SK-N-SH (cell line): ENCODE data around the gene SH3BP4. TPM values are rescaled to one million over a fixed set of nuclear protein-coding genes. Genes with fewer than 3 reads are reported as not detected.

ENCODE experiments used
- CTCF ChIA-PET: fragments of 300-600, 350-600 bp; formaldehyde crosslinking; extraction: SDS; loops from one replicate; lab custom pipeline; 2021; lab: Yijun Ruan, JAX
- POLR2A ChIA-PET: fragments of 350-600 bp; sonication (Branson Sonifier 250); formaldehyde crosslinking; extraction: SDS; loops from one replicate; lab custom pipeline; 2020; ENCODE audit warnings: antibody characterized with exemption, inconsistent platforms; lab: Yijun Ruan, JAX
- DNase-seq: peaks from one replicate; pipeline ENCODE4 v3.0.0; 2012
- H2AFZ ChIP-seq: fragments of 200-600 bp; sonication (generic); 2 replicates; pipeline ENCODE4 v1.8.1; 2016; ENCODE audit warnings: antibody characterized with exemption, mild to moderate bottlenecking, low read depth
- H3F3A ChIP-seq: fragments of 200-600 bp; sonication (generic); replicated peaks from 2 replicates; pipeline ENCODE3; 2016; ENCODE audit warnings: antibody characterized with exemption, mild to moderate bottlenecking; ENCODE audit not compliant: insufficient read depth
- H3K27ac ChIP-seq, 2 experiments: fragments of 200-500 bp in 1 of 2; fragments of 200-600 bp in 1 of 2; sonication (Bioruptor generic) in 1 of 2; sonication (generic), shearing (Covaris generic) in 1 of 2; 2 replicates each; pipeline versions ENCODE4 v1.5.1 to v1.6.1; 2014 to 2016; ENCODE audit warnings: low read depth in 2 of 2, inconsistent platforms in 1 of 2, low read length in 1 of 2, mild to moderate bottlenecking in 1 of 2, mixed read lengths in 1 of 2
- H3K27me3 ChIP-seq: fragments of 200-600 bp; sonication (generic), shearing (Covaris generic); 2 replicates; pipeline ENCODE4 v1.6.1; 2016; ENCODE audit warnings: mixed run types; ENCODE audit not compliant: insufficient read depth
- H3K36me3 ChIP-seq, 2 experiments: fragments of 200-500 bp in 1 of 2; fragments of 200-600 bp in 1 of 2; sonication (Bioruptor generic) in 1 of 2; sonication (generic) in 1 of 2; replicated peaks in 1 of 2; 2 replicates each; pipeline versions ENCODE3 to v1.5.1; 2014 to 2016; ENCODE audit warnings: low read length in 1 of 2, mild to moderate bottlenecking in 1 of 2; ENCODE audit not compliant: insufficient read depth in 2 of 2, control insufficient read depth in 1 of 2
- H3K4me1 ChIP-seq, 2 experiments: fragments of 200-500 bp in 1 of 2; fragments of 200-600 bp in 1 of 2; sonication (Bioruptor generic) in 1 of 2; sonication (generic), shearing (Covaris generic) in 1 of 2; 2 replicates each; pipeline versions ENCODE4 v1.5.1 to v1.6.1; 2014 to 2016; ENCODE audit warnings: low read depth in 1 of 2, low read length in 1 of 2, mixed run types in 1 of 2; ENCODE audit not compliant: insufficient read depth in 2 of 2, control insufficient read depth in 1 of 2
- H3K4me2 ChIP-seq: fragments of 200-600 bp; sonication (generic), shearing (Covaris generic); 2 replicates; pipeline ENCODE4 v1.6.1; 2017; ENCODE audit warnings: mixed run types
- H3K4me3 ChIP-seq, 2 experiments: fragments of 200-500 bp in 1 of 2; fragments of 200-600 bp in 1 of 2; sonication (Bioruptor generic) in 1 of 2; sonication (generic), shearing (Covaris generic) in 1 of 2; 2 replicates each; pipeline versions ENCODE4 v1.5.1 to v1.8.1; 2014 to 2016; ENCODE audit warnings: low read depth in 2 of 2, inconsistent platforms in 1 of 2, low read length in 1 of 2, mild to moderate bottlenecking in 1 of 2, mixed read lengths in 1 of 2, moderate library complexity in 1 of 2
- H3K79me2 ChIP-seq: fragments of 200-600 bp; sonication (generic); 2 replicates; pipeline ENCODE4 v1.8.1; 2017; ENCODE audit warnings: mild to moderate bottlenecking; ENCODE audit not compliant: insufficient read depth
- H3K9ac ChIP-seq: fragments of 200-600 bp; sonication (generic); 2 replicates; pipeline ENCODE4 v1.6.1; 2017; ENCODE audit warnings: mixed run types
- H3K9me2 ChIP-seq: fragments of 200-600 bp; sonication (generic); 2 replicates; pipeline ENCODE4 v1.6.1; 2017; ENCODE audit warnings: mixed run types
- H3K9me3 ChIP-seq: fragments of 200-600 bp; sonication (generic); 2 replicates; pipeline ENCODE4 v1.6.1; 2017; ENCODE audit warnings: mixed run types, mild to moderate bottlenecking, moderate library complexity
- H4K20me1 ChIP-seq: fragments of 200-600 bp; sonication (generic); 2 replicates; pipeline ENCODE4 v1.6.1; 2017; ENCODE audit warnings: mild to moderate bottlenecking, mixed run types; ENCODE audit not compliant: insufficient read depth
- CHD2 ChIP-seq: fragments of 150-350 bp; IDR thresholded peaks from 2 replicates; pipeline ENCODE4 v1.6.1; 2018; ENCODE audit warnings: low read length; ENCODE audit not compliant: partially characterized antibody
- CTCF ChIP-seq: fragments of 200-600 bp; sonication (generic); IDR thresholded peaks from 2 replicates; pipeline ENCODE4 v1.6.1; 2017; ENCODE audit warnings: antibody characterized with exemption, mild to moderate bottlenecking, moderate library complexity
- ELF1 ChIP-seq: IDR thresholded peaks from 2 replicates; pipeline ENCODE4 v1.4.0; 2012
- EP300 ChIP-seq, 2 experiments: IDR thresholded peaks; 2 replicates each; pipeline versions ENCODE4 v1.4.0 to v1.6.1; 2012; ENCODE audit warnings: borderline replicate concordance in 1 of 2, low read depth in 1 of 2, low read length in 1 of 2
- FOXJ3 ChIP-seq: sonication (generic); formaldehyde crosslinking; IDR thresholded peaks from 2 replicates; pipeline ENCODE4 v1.5.1; 2020; ENCODE audit warnings: mild to moderate bottlenecking, missing genetic modification reagents
- IRF3 ChIP-seq: fragments of 150-350 bp; IDR thresholded peaks from 2 replicates; pipeline ENCODE4 v1.6.1; 2016; ENCODE audit warnings: mild to moderate bottlenecking, low read depth, low read length
- REST ChIP-seq: IDR thresholded peaks from 2 replicates; pipeline ENCODE4 v1.6.1; 2012; ENCODE audit warnings: mild to moderate bottlenecking, low read depth, low read length, moderate library complexity
- RXRA ChIP-seq: IDR thresholded peaks from 2 replicates; pipeline ENCODE4 v1.4.0; 2012; ENCODE audit warnings: low read depth, mild to moderate bottlenecking, borderline replicate concordance
- SIN3A ChIP-seq: IDR thresholded peaks from 2 replicates; pipeline ENCODE4 v1.6.1; 2012; ENCODE audit warnings: low read depth, mild to moderate bottlenecking, low read length, moderate library complexity, borderline replicate concordance
- SMC3 ChIP-seq: IDR thresholded peaks from 2 replicates; pipeline ENCODE4 v1.6.1; 2012; ENCODE audit warnings: low read depth, low read length, improper control_type of control experiment
- TAF1 ChIP-seq: IDR thresholded peaks from 2 replicates; pipeline ENCODE4 v1.6.1; 2012; ENCODE audit warnings: low read depth, mild to moderate bottlenecking, low read length, moderate library complexity, borderline replicate concordance
- TCF12 ChIP-seq: IDR thresholded peaks from 2 replicates; pipeline ENCODE4 v1.4.0; 2012
- TEAD4 ChIP-seq: IDR thresholded peaks from 2 replicates; pipeline ENCODE4 v1.4.0; 2012; ENCODE audit warnings: mild to moderate bottlenecking, borderline replicate concordance; ENCODE audit not compliant: insufficient read depth
- WGBS: methylation state at CpG from one replicate; pipeline ENCODE4 v1.1.6; 2017; ENCODE audit warnings: low lambda C conversion rate; 5-methylcytosine and 5-hydroxymethylcytosine counted together
- polyA plus RNA-seq, 3 experiments: library from polyadenylated mRNA; depleted of rRNA; stranded (reverse); fragments of >200 nt; gene quantifications; 2 replicates each; pipeline ENCODE4 v1.2.3, GENCODE V29; 2012
- TF ChIP-seq, protein P1 (sequence below): IDR thresholded peaks from 2 replicates; pipeline ENCODE4 v1.4.0; 2012; ENCODE audit warnings: low read depth, borderline replicate concordance

SH3BP4 gene
- polyA plus RNA-seq, 1 of the 3 experiments (the other 2 are of a cell fraction), result 27.7 TPM

- no peaks in the 10 kb centered on the region for H3K9me3 ChIP-seq
- no peak overlapping the region for H3K4me2 ChIP-seq
- peaks cover 90% of the 10 kb centered on the region for H3K79me2 ChIP-seq
- H3K4me3 ChIP-seq, result no peak overlapping the region
- no peak overlapping the region for H3K9ac ChIP-seq
- peaks cover 36% of the 10 kb centered on the region for H3F3A ChIP-seq
- no peak overlapping the region for H2AFZ ChIP-seq
- peaks cover 29 to 55% of the 10 kb centered on the region in 2 experiments for H3K4me1 ChIP-seq
- no peaks in the 10 kb centered on the region for H3K36me3 ChIP-seq
- H3K9me2 ChIP-seq, result no peaks in the 10 kb centered on the region
- WGBS, result 86% methylated on average over 9 of the region's 9 CpGs
- DNase-seq, result no peak
- ChIA-PET POLR2A (no interaction called here), CTCF (interaction anchor here (1.0 kb wide), 1 partner anchor 35 kb away, joined by 4 read pairs; no protein-coding TSS in a partner anchor)
- H3K27me3 ChIP-seq, result no peaks in the 10 kb centered on the region
- H4K20me1 ChIP-seq, result no peaks in the 10 kb centered on the region; the same call in 1 of the 2 replicates
- H3K27ac ChIP-seq, result no peak overlapping the region; a peak in 1 of 4 replicates
- TF ChIP-seq FOXJ3 (CRISPR knock-in tag) (no peak), EP300 (IDR thresholded peaks at IDR 0.05; ENCODE audit: borderline replicate concordance in 1 of 2, low read depth in 1 of 2, low read length in 1 of 2) (no peak), SMC3 (no peak), IRF3 (no peak), RXRA (no peak), ELF1 (no peak), CHD2 (no peak), CTCF (no peak), SIN3A (no peak), TEAD4 (no peak), TCF12 (no peak), REST (no peak), TAF1 (no peak)
- TF ChIP-seq, protein P1, sequence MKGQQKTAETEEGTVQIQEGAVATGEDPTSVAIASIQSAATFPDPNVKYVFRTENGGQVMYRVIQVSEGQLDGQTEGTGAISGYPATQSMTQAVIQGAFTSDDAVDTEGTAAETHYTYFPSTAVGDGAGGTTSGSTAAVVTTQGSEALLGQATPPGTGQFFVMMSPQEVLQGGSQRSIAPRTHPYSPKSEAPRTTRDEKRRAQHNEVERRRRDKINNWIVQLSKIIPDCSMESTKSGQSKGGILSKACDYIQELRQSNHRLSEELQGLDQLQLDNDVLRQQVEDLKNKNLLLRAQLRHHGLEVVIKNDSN, result no peak
Observed at GRCh38 chr2:235024191-235024860, 72.5 kb downstream of the SH3BP4 start.
